Measurements from ENCODE around the gene PLXNA4. TPM values are rescaled to one million over a fixed set of nuclear protein-coding genes. Genes with fewer than 3 reads are reported as not detected.

PLXNA4 gene
- total and polyA plus RNA-seq, 10 donors = 0.15 to 14.7 (median 8.7) TPM

DNA sequence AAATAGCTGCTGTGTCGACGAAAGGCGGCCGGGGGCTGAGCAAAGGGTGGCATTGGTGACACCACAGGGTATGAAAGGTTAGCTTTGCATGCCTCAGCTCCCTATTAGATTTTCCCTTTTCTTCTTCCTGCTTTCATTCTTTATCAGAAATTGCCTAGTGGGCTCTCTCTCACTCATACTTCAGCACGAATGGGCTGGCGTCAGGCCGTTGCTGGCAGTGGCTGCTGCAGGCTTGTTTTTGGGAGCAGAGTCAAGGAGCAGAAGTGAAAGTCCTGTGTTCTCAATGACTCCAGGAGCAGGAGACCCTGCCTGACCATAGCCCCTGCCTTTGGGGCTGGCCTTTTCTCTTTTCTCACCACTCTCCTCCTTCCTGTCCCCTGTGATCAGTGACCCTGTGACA, 318.0 kb downstream of the PLXNA4 start:
- WGBS, 5 donors = 93 to 98% (median 95%) methylated on average over 7 of the region's 7 CpGs
- no peak for TF ChIP-seq POLR2AphosphoS5 (IDR thresholded peaks at IDR 0.05)
- TF ChIP-seq, protein P1, sequence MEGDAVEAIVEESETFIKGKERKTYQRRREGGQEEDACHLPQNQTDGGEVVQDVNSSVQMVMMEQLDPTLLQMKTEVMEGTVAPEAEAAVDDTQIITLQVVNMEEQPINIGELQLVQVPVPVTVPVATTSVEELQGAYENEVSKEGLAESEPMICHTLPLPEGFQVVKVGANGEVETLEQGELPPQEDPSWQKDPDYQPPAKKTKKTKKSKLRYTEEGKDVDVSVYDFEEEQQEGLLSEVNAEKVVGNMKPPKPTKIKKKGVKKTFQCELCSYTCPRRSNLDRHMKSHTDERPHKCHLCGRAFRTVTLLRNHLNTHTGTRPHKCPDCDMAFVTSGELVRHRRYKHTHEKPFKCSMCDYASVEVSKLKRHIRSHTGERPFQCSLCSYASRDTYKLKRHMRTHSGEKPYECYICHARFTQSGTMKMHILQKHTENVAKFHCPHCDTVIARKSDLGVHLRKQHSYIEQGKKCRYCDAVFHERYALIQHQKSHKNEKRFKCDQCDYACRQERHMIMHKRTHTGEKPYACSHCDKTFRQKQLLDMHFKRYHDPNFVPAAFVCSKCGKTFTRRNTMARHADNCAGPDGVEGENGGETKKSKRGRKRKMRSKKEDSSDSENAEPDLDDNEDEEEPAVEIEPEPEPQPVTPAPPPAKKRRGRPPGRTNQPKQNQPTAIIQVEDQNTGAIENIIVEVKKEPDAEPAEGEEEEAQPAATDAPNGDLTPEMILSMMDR (IDR thresholded peaks at IDR 0.05 in 8 of 11, conservative IDR thresholded peaks at IDR 0.05 in 3 of 11) = no peak
- TF ChIP-seq POLR2A (IDR thresholded peaks at IDR 0.05) = no peak
- no peaks in the 10 kb centered on the region for H3K9me3 ChIP-seq
- no peak overlapping the region for H3K4me3 ChIP-seq
- no peak overlapping the region for H3K27ac ChIP-seq
- peaks cover 0 to 5% (median 0%) of the 10 kb centered on the region in 7 donors for H3K27me3 ChIP-seq (replicated peaks in 1 of 7)
- no peak for DNase-seq
- no peaks in the 10 kb centered on the region for H3K36me3 ChIP-seq
- peaks cover 0 to 18% (median 2%) of the 10 kb centered on the region in 6 donors for H3K4me1 ChIP-seq
- intact Hi-C loops (cut with DNase I; ENCODE audit: low total_unique reads) = no loop called here

DNA sequence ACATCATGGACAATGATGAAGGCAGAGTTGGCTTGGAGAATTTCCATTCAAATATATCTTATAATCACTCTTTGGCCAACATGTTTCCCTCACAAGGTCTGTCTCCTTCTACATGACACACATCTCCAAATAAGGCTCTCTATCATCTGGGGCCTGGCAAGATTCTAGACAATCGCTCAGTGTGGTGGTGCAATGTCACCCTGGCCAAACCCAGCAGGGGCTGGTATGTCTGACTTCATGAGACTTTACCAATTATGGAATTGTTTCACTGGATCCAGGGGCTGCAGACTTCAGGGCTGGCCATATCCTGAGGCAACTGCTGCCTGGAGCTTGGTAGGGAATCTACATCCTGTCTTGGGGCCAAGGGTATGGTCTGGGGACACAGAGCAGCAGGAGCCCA, 319.0 kb downstream of the PLXNA4 start:
- WGBS, 5 donors = 86 to 100% (median 95%) methylated on average over 1 of the region's 1 CpG

DNA sequence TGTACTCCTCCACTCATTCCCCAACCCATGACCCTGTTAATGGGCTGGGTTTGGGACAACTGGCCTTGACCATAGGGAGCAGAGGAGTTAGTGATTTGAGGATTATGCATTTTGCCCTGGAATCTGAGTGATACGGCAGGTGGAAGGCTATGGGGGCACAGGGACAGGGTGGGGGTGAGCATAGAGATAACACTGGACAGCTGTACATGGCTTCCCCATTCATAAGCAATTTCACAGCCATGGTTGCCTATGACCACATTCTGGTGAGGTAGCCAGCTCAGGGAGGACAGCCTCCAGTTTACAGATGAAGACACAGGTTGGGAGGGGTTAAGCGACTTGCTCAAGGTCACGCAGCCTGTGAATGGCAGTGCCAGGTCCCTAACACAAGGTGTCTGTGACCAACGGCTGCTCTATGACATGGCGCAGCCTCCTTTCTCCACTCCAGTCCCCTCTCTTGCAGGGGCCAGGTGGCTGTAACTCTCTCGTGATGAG, 319.5 kb downstream of the PLXNA4 start:
- WGBS, 5 donors = 67 to 92% (median 84%) methylated on average over 6 of the region's 6 CpGs
- DNase-seq = no peak
- intact Hi-C loops (cut with DNase I; ENCODE audit: low total_unique reads) = no loop called here
- peaks cover 0 to 5% (median 0%) of the 10 kb centered on the region in 7 donors for H3K27me3 ChIP-seq (replicated peaks in 1 of 7)
- no peak overlapping the region for H3K27ac ChIP-seq
- no peak overlapping the region for H3K4me3 ChIP-seq
- H3K4me1 ChIP-seq = peaks cover 0 to 18% (median 2%) of the 10 kb centered on the region in 6 donors
- H3K36me3 ChIP-seq = no peaks in the 10 kb centered on the region
- H3K9me3 ChIP-seq = no peaks in the 10 kb centered on the region
- TF ChIP-seq, protein P1 (IDR thresholded peaks at IDR 0.05 in 8 of 11, conservative IDR thresholded peaks at IDR 0.05 in 3 of 11) = no peak
- TF ChIP-seq POLR2A (IDR thresholded peaks at IDR 0.05) (no peak), POLR2AphosphoS5 (IDR thresholded peaks at IDR 0.05) (no peak)

More for the DNA sequence above, 319.0 kb downstream of the PLXNA4 start:
- Histone ChIP-seq H3K9me3 (no peaks in the 10 kb centered on the region), H3K27ac (no peak overlapping the region), H3K36me3 (no peaks in the 10 kb centered on the region), H3K4me3 (no peak overlapping the region), H3K27me3 (replicated peaks in 1 of 7) (peaks cover 0 to 5% (median 0%) of the 10 kb centered on the region in 7 donors), H3K4me1 (peaks cover 0 to 18% (median 2%) of the 10 kb centered on the region in 6 donors)
- no peak for DNase-seq
- no peak for TF ChIP-seq POLR2AphosphoS5 (IDR thresholded peaks at IDR 0.05)
- intact Hi-C loops (cut with DNase I; ENCODE audit: low total_unique reads) = no loop called here

DNA sequence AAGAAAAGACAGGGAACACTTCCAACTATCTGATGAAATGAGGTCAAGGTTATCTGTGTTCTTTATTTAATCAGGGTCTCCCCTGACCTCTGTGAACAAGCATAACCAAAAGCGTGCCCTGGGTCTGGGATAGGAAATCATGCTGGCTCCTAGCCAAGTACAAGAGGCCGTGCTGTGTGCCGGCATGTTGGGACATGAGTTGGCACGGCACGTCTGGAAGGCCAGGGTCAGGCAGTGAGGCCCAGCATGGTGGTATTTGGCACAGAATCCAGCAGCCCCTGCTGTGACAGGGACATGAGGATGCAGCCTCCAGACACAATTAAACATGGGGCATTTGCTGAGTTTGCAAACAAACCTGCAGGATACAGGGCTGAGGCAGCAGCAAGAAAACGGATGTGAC, 320.4 kb downstream of the PLXNA4 start:
- intact Hi-C loops (cut with DNase I; ENCODE audit: low total_unique reads) = no loop called here
- Histone ChIP-seq H3K9me3 (no peaks in the 10 kb centered on the region), H3K4me3 (no peak overlapping the region), H3K4me1 (peaks cover 0 to 19% (median 4%) of the 10 kb centered on the region in 6 donors), H3K36me3 (no peaks in the 10 kb centered on the region), H3K27ac (peak overlapping the region in 5 of 8 donors; percentile 14 to 37 (median 30)), H3K27me3 (replicated peaks in 1 of 7) (peaks cover 0 to 5% (median 0%) of the 10 kb centered on the region in 7 donors)
- peak; percentile 81 for DNase-seq
- TF ChIP-seq, protein P1 (IDR thresholded peaks at IDR 0.05 in 8 of 11, conservative IDR thresholded peaks at IDR 0.05 in 3 of 11) = no peak
- TF ChIP-seq POLR2AphosphoS5 (IDR thresholded peaks at IDR 0.05) (peak; percentile 59 to 79 (median 69)), POLR2A (IDR thresholded peaks at IDR 0.05) (no peak)
- 45 to 74% (median 59%) methylated on average over 6 of the region's 6 CpGs for WGBS, 5 donors
